GM19397 (cell line): ENCODE data around the gene ANO10.
"Not testable (repeated sequence)": the region's sequence is repeated elsewhere in the genome, so short reads cannot be mapped to it uniquely, and the experiment has no call there.

Source experiments
- ATAC-seq: cut with Tn5 transposase; IDR thresholded peaks from one replicate; pipeline ENCODE4 v1.9.1; 2021; ENCODE audit warnings: mild to moderate bottlenecking, moderate library complexity; ENCODE audit not compliant: unreplicated experiment

The ANO10 gene

GRCh38 chr3:43388175-43388574 lies 233.6 kb downstream of the ANO10 start:
- no peak for ATAC-seq

GRCh38 chr3:43379343-43379742 lies 242.5 kb downstream of the ANO10 start:
- ATAC-seq = no peak

- no peak for ATAC-seq
These were observed 243.5 kb downstream of the ANO10 start for GRCh38 chr3:43378066-43378935.

- no peak for ATAC-seq
These were observed 248.3 kb downstream of the ANO10 start for GRCh38 chr3:43373560-43373928.

- no peak for ATAC-seq
These were observed 248.8 kb downstream of the ANO10 start for GRCh38 chr3:43372809-43373559.

- no peak for ATAC-seq
These were observed 249.6 kb downstream of the ANO10 start for GRCh38 chr3:43372007-43372740.

- no peak for ATAC-seq
These were observed 250.3 kb downstream of the ANO10 start for GRCh38 chr3:43371494-43371893.

- no peak for ATAC-seq
These were observed 251.4 kb downstream of the ANO10 start for GRCh38 chr3:43370293-43370980.

- ATAC-seq = no peak
These were observed 252.2 kb downstream of the ANO10 start for GRCh38 chr3:43369404-43370292.

GRCh38 chr3:43366885-43367284 lies 254.9 kb downstream of the ANO10 start:
- ATAC-seq = no peak

- ATAC-seq = no peak
These were observed 255.3 kb downstream of the ANO10 start for GRCh38 chr3:43366481-43366880.

- no peak for ATAC-seq
These were observed 256.1 kb downstream of the ANO10 start for GRCh38 chr3:43365601-43366305.

- ATAC-seq = no peak
These were observed 256.9 kb downstream of the ANO10 start for GRCh38 chr3:43364926-43365325.

- no peak for ATAC-seq
These were observed 257.3 kb downstream of the ANO10 start for GRCh38 chr3:43364494-43364893.

- no peak for ATAC-seq
These were observed 258.1 kb downstream of the ANO10 start for GRCh38 chr3:43363621-43364266.

- no peak for ATAC-seq
These were observed 258.9 kb downstream of the ANO10 start for GRCh38 chr3:43362961-43363360.

GRCh38 chr3:43362183-43362582 lies 259.6 kb downstream of the ANO10 start:
- ATAC-seq = no peak

GRCh38 chr3:43361077-43361476 lies 260.7 kb downstream of the ANO10 start:
- ATAC-seq = no peak

- not testable (repeated sequence) for ATAC-seq
These were observed 265.8 kb downstream of the ANO10 start for GRCh38 chr3:43356033-43356432.
